Measurements from ENCODE around the gene PIGS. TPM values are rescaled to one million over a fixed set of nuclear protein-coding genes. Genes with fewer than 3 reads are reported as not detected.

PIGS gene
- total RNA-seq, 1 donor: 49.9 TPM

DNA sequence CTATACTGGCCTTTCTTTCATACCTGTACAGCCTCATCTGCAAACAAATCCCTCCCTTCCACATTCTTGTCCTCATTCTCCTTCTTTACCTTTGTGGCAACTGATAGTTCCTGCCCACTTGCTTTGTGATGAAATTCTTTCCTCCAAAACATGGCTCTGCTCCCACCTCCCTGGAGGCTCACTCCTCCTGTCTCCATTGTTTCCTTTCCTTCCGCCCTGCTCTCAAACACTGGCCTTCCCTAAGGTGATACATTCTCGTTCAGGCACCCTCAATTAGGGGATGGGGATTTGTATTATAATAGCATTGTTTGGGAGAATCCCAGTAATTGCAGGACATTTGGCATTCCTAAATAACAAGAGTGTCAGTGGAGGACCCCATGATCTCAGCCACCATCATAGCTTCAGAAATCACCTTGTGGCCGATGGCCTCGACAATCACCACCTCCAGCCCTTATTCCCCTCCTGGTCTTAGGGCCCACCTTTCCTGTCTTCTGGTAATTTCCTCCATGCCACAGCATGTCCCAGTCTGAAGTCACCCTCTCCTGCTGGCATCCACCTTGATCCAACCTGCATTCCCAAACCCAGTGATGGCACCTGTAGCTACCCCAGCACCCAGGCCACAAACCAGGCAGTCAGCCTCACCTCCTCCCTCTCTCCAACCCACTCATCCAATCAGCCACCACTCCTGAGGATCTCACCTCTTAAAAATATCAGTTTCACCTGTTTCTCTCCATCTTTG lies 26.8 kb downstream of the PIGS start:
- no peak overlapping the region for H3K4me3 ChIP-seq (ENCODE audit: insufficient read depth, low read length)
- H3K4me2 ChIP-seq (ENCODE audit: insufficient read depth, low read length): no peak overlapping the region
- H3K36me3 ChIP-seq (ENCODE audit: insufficient read depth, low read length): peaks cover 11% of the 10 kb centered on the region
- TF ChIP-seq, protein P1, sequence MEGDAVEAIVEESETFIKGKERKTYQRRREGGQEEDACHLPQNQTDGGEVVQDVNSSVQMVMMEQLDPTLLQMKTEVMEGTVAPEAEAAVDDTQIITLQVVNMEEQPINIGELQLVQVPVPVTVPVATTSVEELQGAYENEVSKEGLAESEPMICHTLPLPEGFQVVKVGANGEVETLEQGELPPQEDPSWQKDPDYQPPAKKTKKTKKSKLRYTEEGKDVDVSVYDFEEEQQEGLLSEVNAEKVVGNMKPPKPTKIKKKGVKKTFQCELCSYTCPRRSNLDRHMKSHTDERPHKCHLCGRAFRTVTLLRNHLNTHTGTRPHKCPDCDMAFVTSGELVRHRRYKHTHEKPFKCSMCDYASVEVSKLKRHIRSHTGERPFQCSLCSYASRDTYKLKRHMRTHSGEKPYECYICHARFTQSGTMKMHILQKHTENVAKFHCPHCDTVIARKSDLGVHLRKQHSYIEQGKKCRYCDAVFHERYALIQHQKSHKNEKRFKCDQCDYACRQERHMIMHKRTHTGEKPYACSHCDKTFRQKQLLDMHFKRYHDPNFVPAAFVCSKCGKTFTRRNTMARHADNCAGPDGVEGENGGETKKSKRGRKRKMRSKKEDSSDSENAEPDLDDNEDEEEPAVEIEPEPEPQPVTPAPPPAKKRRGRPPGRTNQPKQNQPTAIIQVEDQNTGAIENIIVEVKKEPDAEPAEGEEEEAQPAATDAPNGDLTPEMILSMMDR (IDR thresholded peaks at IDR 0.05; ENCODE audit: extremely low read depth, low read depth, low read length): no peak
- no peaks in the 10 kb centered on the region for H3K9me3 ChIP-seq (ENCODE audit: low read depth, low read length)
- H3K79me2 ChIP-seq (ENCODE audit: insufficient read depth, low read length): peaks cover 5% of the 10 kb centered on the region
- peaks cover 18% of the 10 kb centered on the region for H4K20me1 ChIP-seq (ENCODE audit: insufficient read depth, low read length)
- H2AFZ ChIP-seq (ENCODE audit: low read length): no peak overlapping the region
- DNase-seq (ENCODE audit: insufficient read length, low spot score, missing footprints): no peak
- H3K4me1 ChIP-seq (ENCODE audit: insufficient read depth, low read length): no peaks in the 10 kb centered on the region
- H3K27ac ChIP-seq (ENCODE audit: low read depth, low read length): no peak overlapping the region
- H3K27me3 ChIP-seq (ENCODE audit: insufficient read depth, low read length): no peaks in the 10 kb centered on the region

DNA sequence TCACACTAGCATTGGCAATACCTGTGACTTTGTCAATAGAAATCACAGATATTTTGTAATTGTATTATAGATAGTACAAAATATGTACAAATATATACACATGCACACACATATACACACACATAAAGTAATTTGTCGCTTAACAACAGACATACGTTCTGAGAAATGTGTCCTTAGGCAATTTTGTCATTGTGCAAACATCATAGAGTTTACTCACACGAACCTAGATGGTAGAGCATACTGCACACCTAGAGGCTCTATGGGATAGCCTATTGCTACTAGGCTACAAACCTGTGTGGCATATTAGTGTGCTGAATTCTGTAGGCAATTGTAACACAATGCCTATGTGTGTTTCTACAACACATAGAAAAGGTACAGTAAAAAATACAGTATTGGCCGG lies 29.9 kb downstream of the PIGS start:
- Histone ChIP-seq H3K9me3 (ENCODE audit: low read depth, low read length) (no peaks in the 10 kb centered on the region), H3K4me3 (ENCODE audit: insufficient read depth, low read length) (no peak overlapping the region), H2AFZ (ENCODE audit: low read length) (no peak overlapping the region), H4K20me1 (ENCODE audit: insufficient read depth, low read length) (no peaks in the 10 kb centered on the region), H3K4me2 (ENCODE audit: insufficient read depth, low read length) (no peak overlapping the region), H3K79me2 (ENCODE audit: insufficient read depth, low read length) (no peaks in the 10 kb centered on the region), H3K27me3 (ENCODE audit: insufficient read depth, low read length) (no peaks in the 10 kb centered on the region), H3K27ac (ENCODE audit: low read depth, low read length) (no peak overlapping the region), H3K4me1 (ENCODE audit: insufficient read depth, low read length) (no peaks in the 10 kb centered on the region), H3K36me3 (ENCODE audit: insufficient read depth, low read length) (no peaks in the 10 kb centered on the region)
- TF ChIP-seq, protein P1 (IDR thresholded peaks at IDR 0.05; ENCODE audit: extremely low read depth, low read depth, low read length): no peak
- no peak for DNase-seq (ENCODE audit: insufficient read length, low spot score, missing footprints)

DNA sequence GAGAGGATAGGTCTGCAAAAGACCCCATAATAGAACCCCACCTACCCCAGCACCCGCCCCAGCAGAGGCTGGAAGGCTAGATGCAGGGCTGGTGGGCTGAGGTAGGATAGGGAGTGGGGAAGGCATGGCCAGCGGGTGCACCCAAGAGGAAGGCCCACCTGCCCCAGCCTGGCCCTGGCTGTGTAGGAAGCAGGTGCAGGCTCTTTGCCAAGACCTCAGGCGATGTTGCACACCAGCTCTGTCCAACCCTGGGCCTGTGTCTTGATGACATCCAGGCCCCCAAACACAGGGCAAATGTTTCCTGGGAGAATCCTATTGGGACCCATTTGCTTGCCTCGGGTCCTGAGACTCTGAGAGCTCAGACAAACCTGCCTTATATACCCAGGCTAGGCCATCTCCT lies 31.1 kb downstream of the PIGS start:
- Histone ChIP-seq H3K79me2 (ENCODE audit: insufficient read depth, low read length) (no peaks in the 10 kb centered on the region), H3K4me2 (ENCODE audit: insufficient read depth, low read length) (no peak overlapping the region), H3K27ac (ENCODE audit: low read depth, low read length) (no peak overlapping the region), H2AFZ (ENCODE audit: low read length) (no peak overlapping the region), H4K20me1 (ENCODE audit: insufficient read depth, low read length) (no peaks in the 10 kb centered on the region), H3K27me3 (ENCODE audit: insufficient read depth, low read length) (no peaks in the 10 kb centered on the region), H3K4me3 (ENCODE audit: insufficient read depth, low read length) (no peak overlapping the region), H3K9me3 (ENCODE audit: low read depth, low read length) (no peaks in the 10 kb centered on the region), H3K4me1 (ENCODE audit: insufficient read depth, low read length) (no peaks in the 10 kb centered on the region), H3K36me3 (ENCODE audit: insufficient read depth, low read length) (no peaks in the 10 kb centered on the region)
- TF ChIP-seq, protein P1 (IDR thresholded peaks at IDR 0.05; ENCODE audit: extremely low read depth, low read depth, low read length): no peak
- DNase-seq (ENCODE audit: insufficient read length, low spot score, missing footprints): no peak

DNA sequence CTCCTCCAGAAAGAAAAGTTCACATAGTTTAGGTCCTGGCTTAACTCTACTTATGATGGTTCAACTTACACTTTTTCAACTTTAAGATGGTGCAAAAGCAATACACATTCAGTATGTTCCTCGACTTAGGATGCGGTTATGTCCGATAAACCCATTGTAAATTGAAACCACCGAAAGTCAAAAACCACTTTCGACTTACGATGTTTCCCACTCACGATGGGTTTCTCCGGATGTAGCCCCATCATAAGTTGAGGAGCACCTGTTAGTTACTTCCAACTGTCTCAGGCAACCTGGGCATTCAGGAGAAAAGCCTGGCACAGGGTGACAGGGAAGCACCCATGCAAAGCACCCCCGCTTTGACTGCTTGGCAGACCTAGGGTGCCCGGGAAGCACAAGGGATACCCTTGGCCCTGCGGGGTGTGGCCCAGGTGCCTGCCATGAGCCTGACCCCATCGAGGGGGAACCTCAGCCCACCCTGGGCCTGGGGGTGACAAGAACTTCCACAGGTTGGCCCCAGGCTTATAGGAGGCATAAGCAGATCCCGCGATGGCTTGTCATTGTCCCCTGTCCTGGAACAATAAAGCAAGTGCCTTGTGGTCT lies 32.9 kb downstream of the PIGS start:
- H3K36me3 ChIP-seq (ENCODE audit: insufficient read depth, low read length): no peaks in the 10 kb centered on the region
- H3K4me2 ChIP-seq (ENCODE audit: insufficient read depth, low read length): no peak overlapping the region
- H2AFZ ChIP-seq (ENCODE audit: low read length): no peak overlapping the region
- no peaks in the 10 kb centered on the region for H3K4me1 ChIP-seq (ENCODE audit: insufficient read depth, low read length)
- no peak overlapping the region for H3K4me3 ChIP-seq (ENCODE audit: insufficient read depth, low read length)
- TF ChIP-seq, protein P1 (IDR thresholded peaks at IDR 0.05; ENCODE audit: extremely low read depth, low read depth, low read length): no peak
- peak; percentile 81 for DNase-seq (ENCODE audit: insufficient read length, low spot score, missing footprints)
- H3K79me2 ChIP-seq (ENCODE audit: insufficient read depth, low read length): no peaks in the 10 kb centered on the region
- no peaks in the 10 kb centered on the region for H3K9me3 ChIP-seq (ENCODE audit: low read depth, low read length)
- H3K27me3 ChIP-seq (ENCODE audit: insufficient read depth, low read length): no peaks in the 10 kb centered on the region
- H4K20me1 ChIP-seq (ENCODE audit: insufficient read depth, low read length): no peaks in the 10 kb centered on the region
- no peak overlapping the region for H3K27ac ChIP-seq (ENCODE audit: low read depth, low read length)

Data from osteoblast (primary cell).